IMR-90 (cell line): ENCODE measurements around the gene PLAAT1.

ENCODE experiments used
- BHLHE40 ChIP-seq: fragments of 150-350 bp; IDR thresholded peaks from 2 replicates; pipeline ENCODE4 v1.6.1; 2016; ENCODE audit warnings: mild to moderate bottlenecking, low read depth, low read length
- CEBPB ChIP-seq: IDR thresholded peaks from 2 replicates; pipeline ENCODE4 v1.6.1; 2012; ENCODE audit warnings: low read depth, low read length, improper control_type of control experiment
- CHD1 ChIP-seq: IDR thresholded peaks from 2 replicates; pipeline ENCODE4 v1.6.1; 2012; ENCODE audit warnings: low read depth, low read length, improper control_type of control experiment
- FOS ChIP-seq: fragments of 150-350 bp; IDR thresholded peaks from 2 replicates; pipeline ENCODE4 v1.6.1; 2016; ENCODE audit warnings: low read depth, low read length
- MAFK ChIP-seq: IDR thresholded peaks from 2 replicates; pipeline ENCODE4 v1.6.1; 2012; ENCODE audit warnings: low read depth, low read length, improper control_type of control experiment
- MAZ ChIP-seq: IDR thresholded peaks from 2 replicates; pipeline ENCODE4 v1.6.1; 2012; ENCODE audit warnings: low read depth, mild to moderate bottlenecking, low read length, improper control_type of control experiment, moderate library complexity, borderline replicate concordance
- MXI1 ChIP-seq: IDR thresholded peaks from 2 replicates; pipeline ENCODE4 v1.6.1; 2012; ENCODE audit warnings: low read depth, mild to moderate bottlenecking, low read length, moderate library complexity, borderline replicate concordance
- NFE2L2 ChIP-seq: fragments of 150-350 bp; IDR thresholded peaks from 2 replicates; pipeline ENCODE4 v1.6.1; 2016; ENCODE audit warnings: low read depth, mild to moderate bottlenecking, low read length
- POLR2A ChIP-seq: IDR thresholded peaks from 2 replicates; pipeline ENCODE4 v1.6.1; 2012; ENCODE audit warnings: mild to moderate bottlenecking, low read depth, low read length
- RAD21 ChIP-seq: IDR thresholded peaks from 2 replicates; pipeline ENCODE4 v1.6.1; 2012; ENCODE audit warnings: low read length, improper control_type of control experiment
- RCOR1 ChIP-seq: IDR thresholded peaks from 2 replicates; pipeline ENCODE4 v1.6.1; 2012; ENCODE audit warnings: mild to moderate bottlenecking, low read length, improper control_type of control experiment; ENCODE audit not compliant: insufficient replicate concordance
- SMC3 ChIP-seq: fragments of 150-350 bp; IDR thresholded peaks from 2 replicates; pipeline ENCODE4 v1.6.1; 2016; ENCODE audit warnings: low read depth, mild to moderate bottlenecking, antibody characterized with exemption, low read length, moderate library complexity
- TF ChIP-seq, protein P1 (sequence below): conservative IDR thresholded peaks from 2 replicates; pipeline ENCODE4 v1.5.1; 2012; ENCODE audit warnings: mild to moderate bottlenecking, low read depth, low read length, improper control_type of control experiment

GRCh38 chr3:193236599-193236998 is 4.4 kb upstream of the PLAAT1 start:
- TF ChIP-seq POLR2A (no peak), SMC3 (no peak), MAFK (no peak), RAD21 (no peak), CEBPB (no peak), BHLHE40 (no peak), MAZ (no peak), NFE2L2 (no peak), CHD1 (no peak), RCOR1 (no peak), FOS (no peak), MXI1 (no peak)
- TF ChIP-seq, protein P1, sequence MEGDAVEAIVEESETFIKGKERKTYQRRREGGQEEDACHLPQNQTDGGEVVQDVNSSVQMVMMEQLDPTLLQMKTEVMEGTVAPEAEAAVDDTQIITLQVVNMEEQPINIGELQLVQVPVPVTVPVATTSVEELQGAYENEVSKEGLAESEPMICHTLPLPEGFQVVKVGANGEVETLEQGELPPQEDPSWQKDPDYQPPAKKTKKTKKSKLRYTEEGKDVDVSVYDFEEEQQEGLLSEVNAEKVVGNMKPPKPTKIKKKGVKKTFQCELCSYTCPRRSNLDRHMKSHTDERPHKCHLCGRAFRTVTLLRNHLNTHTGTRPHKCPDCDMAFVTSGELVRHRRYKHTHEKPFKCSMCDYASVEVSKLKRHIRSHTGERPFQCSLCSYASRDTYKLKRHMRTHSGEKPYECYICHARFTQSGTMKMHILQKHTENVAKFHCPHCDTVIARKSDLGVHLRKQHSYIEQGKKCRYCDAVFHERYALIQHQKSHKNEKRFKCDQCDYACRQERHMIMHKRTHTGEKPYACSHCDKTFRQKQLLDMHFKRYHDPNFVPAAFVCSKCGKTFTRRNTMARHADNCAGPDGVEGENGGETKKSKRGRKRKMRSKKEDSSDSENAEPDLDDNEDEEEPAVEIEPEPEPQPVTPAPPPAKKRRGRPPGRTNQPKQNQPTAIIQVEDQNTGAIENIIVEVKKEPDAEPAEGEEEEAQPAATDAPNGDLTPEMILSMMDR: no peak
